ENCODE results near the gene SYT5. TPM values are rescaled to one million over a fixed set of nuclear protein-coding genes. Genes with fewer than 3 reads are reported as not detected.

The SYT5 gene
- total RNA-seq, 1 experiment from 2014 or later, result not detected

GRCh38 chr19:55137915-55138314, 42.2 kb downstream of the SYT5 start:
- Histone ChIP-seq H3K79me2 (ENCODE audit: low read length) (no peaks in the 10 kb centered on the region), H3K4me1 (ENCODE audit: low read length) (peaks cover 15% of the 10 kb centered on the region), H3K36me3 (ENCODE audit: insufficient read depth, low read length) (no peaks in the 10 kb centered on the region), H3K9me3 (ENCODE audit: low read length) (no peaks in the 10 kb centered on the region), H3K4me2 (ENCODE audit: low read depth, low read length, poor library complexity, severe bottlenecking) (no peak overlapping the region), H4K20me1 (ENCODE audit: insufficient read depth, low read depth, low read length) (no peaks in the 10 kb centered on the region), H3K9me2 (replicated peaks; ENCODE audit: insufficient read depth, low read length) (no peaks in the 10 kb centered on the region), H3K4me3 (ENCODE audit: low read length) (no peak overlapping the region), H3K27ac (ENCODE audit: low read length) (no peak overlapping the region), H3K27me3 (ENCODE audit: low read length) (no peaks in the 10 kb centered on the region), H3K9ac (ENCODE audit: low read length) (no peak overlapping the region), H2AFZ (ENCODE audit: low read length) (no peak overlapping the region)
- no peak for DNase-seq

- no peaks in the 10 kb centered on the region for H3K27me3 ChIP-seq (ENCODE audit: low read length)
- H3K9ac ChIP-seq (ENCODE audit: low read length), result no peak overlapping the region
- H3K27ac ChIP-seq (ENCODE audit: low read length), result no peak overlapping the region
- H2AFZ ChIP-seq (ENCODE audit: low read length), result no peak overlapping the region
- no peak overlapping the region for H3K4me3 ChIP-seq (ENCODE audit: low read length)
- no peaks in the 10 kb centered on the region for H3K79me2 ChIP-seq (ENCODE audit: low read length)
- H3K4me2 ChIP-seq (ENCODE audit: low read depth, low read length, poor library complexity, severe bottlenecking), result no peak overlapping the region
- H3K9me2 ChIP-seq (replicated peaks; ENCODE audit: insufficient read depth, low read length), result no peaks in the 10 kb centered on the region
- no peaks in the 10 kb centered on the region for H3K36me3 ChIP-seq (ENCODE audit: insufficient read depth, low read length)
- H4K20me1 ChIP-seq (ENCODE audit: insufficient read depth, low read depth, low read length), result no peaks in the 10 kb centered on the region
- H3K9me3 ChIP-seq (ENCODE audit: low read length), result no peaks in the 10 kb centered on the region
- DNase-seq, result no peak
- peaks cover 21% of the 10 kb centered on the region for H3K4me1 ChIP-seq (ENCODE audit: low read length)
These were observed 43.5 kb downstream of the SYT5 start for GRCh38 chr19:55136399-55137102.

GRCh38 chr19:55134736-55135135, 45.4 kb downstream of the SYT5 start:
- Histone ChIP-seq H4K20me1 (ENCODE audit: insufficient read depth, low read depth, low read length) (no peaks in the 10 kb centered on the region), H3K79me2 (ENCODE audit: low read length) (no peaks in the 10 kb centered on the region), H3K27me3 (ENCODE audit: low read length) (no peaks in the 10 kb centered on the region), H3K27ac (ENCODE audit: low read length) (no peak overlapping the region), H3K9ac (ENCODE audit: low read length) (no peak overlapping the region), H3K4me1 (ENCODE audit: low read length) (peaks cover 26% of the 10 kb centered on the region), H3K4me2 (ENCODE audit: low read depth, low read length, poor library complexity, severe bottlenecking) (no peak overlapping the region), H3K9me3 (ENCODE audit: low read length) (no peaks in the 10 kb centered on the region), H2AFZ (ENCODE audit: low read length) (no peak overlapping the region), H3K9me2 (replicated peaks; ENCODE audit: insufficient read depth, low read length) (no peaks in the 10 kb centered on the region), H3K36me3 (ENCODE audit: insufficient read depth, low read length) (no peaks in the 10 kb centered on the region), H3K4me3 (ENCODE audit: low read length) (no peak overlapping the region)
- DNase-seq, result no peak

- H3K4me1 ChIP-seq (ENCODE audit: low read length), result peaks cover 26% of the 10 kb centered on the region
- H2AFZ ChIP-seq (ENCODE audit: low read length), result no peak overlapping the region
- H3K9ac ChIP-seq (ENCODE audit: low read length), result peak overlapping the region; percentile 52
- no peaks in the 10 kb centered on the region for H3K27me3 ChIP-seq (ENCODE audit: low read length)
- no peak overlapping the region; the same call in 1 of the 2 replicates for H3K4me3 ChIP-seq (ENCODE audit: low read length)
- no peaks in the 10 kb centered on the region for H3K79me2 ChIP-seq (ENCODE audit: low read length)
- no peaks in the 10 kb centered on the region for H3K9me2 ChIP-seq (replicated peaks; ENCODE audit: insufficient read depth, low read length)
- no peaks in the 10 kb centered on the region for H4K20me1 ChIP-seq (ENCODE audit: insufficient read depth, low read depth, low read length)
- peak; percentile 70 for DNase-seq
- no peak overlapping the region for H3K27ac ChIP-seq (ENCODE audit: low read length)
- H3K9me3 ChIP-seq (ENCODE audit: low read length), result no peaks in the 10 kb centered on the region
- H3K4me2 ChIP-seq (ENCODE audit: low read depth, low read length, poor library complexity, severe bottlenecking), result peak overlapping the region; percentile 59
- no peaks in the 10 kb centered on the region for H3K36me3 ChIP-seq (ENCODE audit: insufficient read depth, low read length)
These were observed 46.2 kb downstream of the SYT5 start for GRCh38 chr19:55133639-55134444.

- Histone ChIP-seq H3K4me2 (ENCODE audit: low read depth, low read length, poor library complexity, severe bottlenecking) (peak overlapping the region; percentile 59), H3K9me3 (ENCODE audit: low read length) (no peaks in the 10 kb centered on the region), H3K27ac (ENCODE audit: low read length) (no peak overlapping the region), H3K4me1 (ENCODE audit: low read length) (peaks cover 26% of the 10 kb centered on the region), H3K9ac (ENCODE audit: low read length) (peak overlapping the region; percentile 40; the same call in 1 of the 2 replicates), H2AFZ (ENCODE audit: low read length) (peak overlapping the region; percentile 80), H3K4me3 (ENCODE audit: low read length) (no peak overlapping the region), H3K36me3 (ENCODE audit: insufficient read depth, low read length) (no peaks in the 10 kb centered on the region), H3K79me2 (ENCODE audit: low read length) (no peaks in the 10 kb centered on the region), H3K9me2 (replicated peaks; ENCODE audit: insufficient read depth, low read length) (no peaks in the 10 kb centered on the region), H4K20me1 (ENCODE audit: insufficient read depth, low read depth, low read length) (no peaks in the 10 kb centered on the region), H3K27me3 (ENCODE audit: low read length) (no peaks in the 10 kb centered on the region)
- DNase-seq, result peak; percentile 68
These were observed 47.5 kb downstream of the SYT5 start for GRCh38 chr19:55132453-55133129.

- Histone ChIP-seq H3K27ac (ENCODE audit: low read length) (no peak overlapping the region), H3K4me3 (ENCODE audit: low read length) (no peak overlapping the region), H3K4me2 (ENCODE audit: low read depth, low read length, poor library complexity, severe bottlenecking) (no peak overlapping the region), H2AFZ (ENCODE audit: low read length) (no peak overlapping the region), H3K9me3 (ENCODE audit: low read length) (no peaks in the 10 kb centered on the region), H3K36me3 (ENCODE audit: insufficient read depth, low read length) (no peaks in the 10 kb centered on the region), H3K79me2 (ENCODE audit: low read length) (no peaks in the 10 kb centered on the region), H4K20me1 (ENCODE audit: insufficient read depth, low read depth, low read length) (no peaks in the 10 kb centered on the region), H3K9ac (ENCODE audit: low read length) (no peak overlapping the region), H3K4me1 (ENCODE audit: low read length) (peaks cover 26% of the 10 kb centered on the region), H3K9me2 (replicated peaks; ENCODE audit: insufficient read depth, low read length) (no peaks in the 10 kb centered on the region), H3K27me3 (ENCODE audit: low read length) (no peaks in the 10 kb centered on the region)
- no peak for DNase-seq
These were observed 48.7 kb downstream of the SYT5 start for GRCh38 chr19:55131421-55131820.

Small RNAs within 50 kb of the gene (small RNA-seq; reads per million reads assigned to genes)
- not detected for gene MIR7975
- gene RF01210, result 0.20 reads per million

Other genes with a start within 250 kb of the SYT5 start
- 0.11 and 0.18 TPM in 2 replicates for gene NLRP7, start 232.8 kb downstream of the SYT5 start, total RNA-seq (2014; rRNA removed; shearing (Covaris generic); ENCODE audit: low replicate concordance)
- 28.2 and 35.0 TPM in 2 replicates for gene NLRP2, start 213.9 kb downstream of the SYT5 start, total RNA-seq (2014; rRNA removed; shearing (Covaris generic); ENCODE audit: low replicate concordance)
- 0.26 TPM in 1 of 2 replicates, not detected in the other for gene GP6, start 142.0 kb downstream of the SYT5 start, total RNA-seq (2014; rRNA removed; shearing (Covaris generic); ENCODE audit: low replicate concordance)
- 16.4 and 23.8 TPM in 2 replicates for gene RDH13, start 117.1 kb downstream of the SYT5 start, total RNA-seq (2014; rRNA removed; shearing (Covaris generic); ENCODE audit: low replicate concordance)
- gene EPS8L1, start 104.4 kb downstream of the SYT5 start, total RNA-seq (2014; rRNA removed; shearing (Covaris generic); ENCODE audit: low replicate concordance), result not detected in 2 replicates
- gene PPP1R12C, start 62.7 kb downstream of the SYT5 start, total RNA-seq (2014; rRNA removed; shearing (Covaris generic); ENCODE audit: low replicate concordance), result 81.8 and 267 TPM in 2 replicates
- 10.4 and 39.0 TPM in 2 replicates for gene TNNT1, start 31.1 kb downstream of the SYT5 start, total RNA-seq (2014; rRNA removed; shearing (Covaris generic); ENCODE audit: low replicate concordance)
- 0.93 and 1.2 TPM in 2 replicates for gene TNNI3, start 22.6 kb downstream of the SYT5 start, total RNA-seq (2014; rRNA removed; shearing (Covaris generic); ENCODE audit: low replicate concordance)
- gene DNAAF3, start 13.7 kb downstream of the SYT5 start, total RNA-seq (2014; rRNA removed; shearing (Covaris generic); ENCODE audit: low replicate concordance), result 2.5 and 4.2 TPM in 2 replicates
- gene PTPRH, start 29.2 kb upstream of the SYT5 start, total RNA-seq (2014; rRNA removed; shearing (Covaris generic); ENCODE audit: low replicate concordance), result 1.4 TPM in 1 of 2 replicates, not detected in the other
- 7.8 and 9.5 TPM in 2 replicates for gene TMEM86B, start 48.5 kb upstream of the SYT5 start, total RNA-seq (2014; rRNA removed; shearing (Covaris generic); ENCODE audit: low replicate concordance)
- gene PPP6R1, start 78.7 kb upstream of the SYT5 start, total RNA-seq (2014; rRNA removed; shearing (Covaris generic); ENCODE audit: low replicate concordance), result 134 and 231 TPM in 2 replicates
- 35.0 and 62.5 TPM in 2 replicates for gene HSPBP1, start 99.8 kb upstream of the SYT5 start, total RNA-seq (2014; rRNA removed; shearing (Covaris generic); ENCODE audit: low replicate concordance)
- 15.5 and 31.0 TPM in 2 replicates for gene BRSK1, start 103.7 kb upstream of the SYT5 start, total RNA-seq (2014; rRNA removed; shearing (Covaris generic); ENCODE audit: low replicate concordance)
- gene TMEM150B, start 145.1 kb upstream of the SYT5 start, total RNA-seq (2014; rRNA removed; shearing (Covaris generic); ENCODE audit: low replicate concordance), result 0.61 TPM in 1 of 2 replicates, not detected in the other
- gene KMT5C, start 159.6 kb upstream of the SYT5 start, total RNA-seq (2014; rRNA removed; shearing (Covaris generic); ENCODE audit: low replicate concordance), result 10.3 and 46.1 TPM in 2 replicates
- not detected in 2 replicates for gene COX6B2, start 174.4 kb upstream of the SYT5 start, total RNA-seq (2014; rRNA removed; shearing (Covaris generic); ENCODE audit: low replicate concordance)
- gene GARIN5B, start 183.0 kb upstream of the SYT5 start, total RNA-seq (2014; rRNA removed; shearing (Covaris generic); ENCODE audit: low replicate concordance), result not detected in 2 replicates
- gene IL11, start 190.2 kb upstream of the SYT5 start, total RNA-seq (2014; rRNA removed; shearing (Covaris generic); ENCODE audit: low replicate concordance), result 0.40 and 0.41 TPM in 2 replicates
- gene TMEM190, start 196.5 kb upstream of the SYT5 start, total RNA-seq (2014; rRNA removed; shearing (Covaris generic); ENCODE audit: low replicate concordance), result not detected in 2 replicates
- 0.89 and 8.0 TPM in 2 replicates for gene TMEM238, start 204.0 kb upstream of the SYT5 start, total RNA-seq (2014; rRNA removed; shearing (Covaris generic); ENCODE audit: low replicate concordance)
- 959 and 1,311 TPM in 2 replicates for gene RPL28, start 205.6 kb upstream of the SYT5 start, total RNA-seq (2014; rRNA removed; shearing (Covaris generic); ENCODE audit: low replicate concordance)
- gene UBE2S, start 227.5 kb upstream of the SYT5 start, total RNA-seq (2014; rRNA removed; shearing (Covaris generic); ENCODE audit: low replicate concordance), result 291 and 1,094 TPM in 2 replicates

All from Karpas-422 (cell line).